Measurements from ENCODE around the gene CD200. TPM values are rescaled to one million over a fixed set of nuclear protein-coding genes. Genes with fewer than 3 reads are reported as not detected.
A peak's percentile ranks its signal among the peaks of the same experiment; 100 is the strongest.

CD200 gene
- total and polyA plus RNA-seq, 2 of the 4 experiments (the other 2 are of a cell fraction), result 1.1 to 1.7 TPM

DNA sequence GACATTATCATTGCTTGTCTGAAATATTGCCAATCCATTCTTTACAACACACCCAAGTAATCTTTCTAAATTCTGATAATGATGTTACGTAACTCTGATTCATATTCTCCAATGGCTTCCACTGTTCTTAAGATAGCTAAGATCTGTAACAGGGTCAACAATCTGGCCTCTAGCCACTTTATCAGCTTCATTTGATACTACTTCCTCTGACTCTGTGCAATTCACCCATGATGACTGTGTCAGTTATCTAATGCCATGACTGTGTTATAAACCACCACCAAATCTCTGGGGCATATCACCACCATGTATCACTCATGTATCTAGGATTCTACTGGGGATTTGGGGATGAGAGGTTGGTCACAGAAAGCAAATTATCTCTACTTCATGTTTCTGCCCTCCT lies 44.0 kb downstream of the CD200 start:
- Histone ChIP-seq H3K27ac (ENCODE audit: insufficient read depth, low read length) (no peak overlapping the region), H3K27me3 (ENCODE audit: control insufficient read depth, insufficient read depth, low read length) (no peaks in the 10 kb centered on the region), H3K9ac (ENCODE audit: low read depth, low read length) (no peak overlapping the region), H3K4me1 (ENCODE audit: control insufficient read depth, insufficient read depth, low read length) (peaks cover 14% of the 10 kb centered on the region), H3K23ac (ENCODE audit: low read depth, low read length) (no peak overlapping the region), H4K91ac (ENCODE audit: insufficient read depth, low read depth, low read length) (no peak overlapping the region), H3K4me2 (ENCODE audit: low read depth, low read length) (no peak overlapping the region), H4K5ac (ENCODE audit: low read depth, low read length) (peak overlapping the region; percentile 49; the same call in 1 of the 2 replicates), H4K8ac (ENCODE audit: low read depth in 2 of 2, low read length in 2 of 2) (no peak overlapping the region), H2AFZ (replicated peaks; ENCODE audit: low read length, poor library complexity) (no peak overlapping the region), H3K9me1 (ENCODE audit: insufficient read depth, low read length) (no peaks in the 10 kb centered on the region), H3K18ac (ENCODE audit: low read depth, low read length) (peak overlapping the region; percentile 81; the same call in 1 of the 2 replicates), H3K4me3 (ENCODE audit: insufficient read depth, low read depth, low read length) (no peak overlapping the region), H2AK5ac (ENCODE audit: low read depth, low read length) (no peak overlapping the region), H4K20me1 (ENCODE audit: insufficient read depth, low read length) (no peaks in the 10 kb centered on the region), H3K79me1 (ENCODE audit: low read depth in 1 of 2, low read length in 2 of 2) (no peaks in the 10 kb centered on the region), H2BK15ac (ENCODE audit: low read depth, low read length) (0 out of 3 replicates have a peak overlapping the region, but pooled peaks have one; percentile 50), H3K14ac (replicated peaks; ENCODE audit: low read depth, low read length) (no peak overlapping the region), H2BK20ac (ENCODE audit: low read depth, low read length) (no peak overlapping the region; the same call in 1 of the 2 replicates), H3K9me3 (ENCODE audit: control insufficient read depth, insufficient read depth, low read length) (no peaks in the 10 kb centered on the region), H2AK9ac (replicated peaks; ENCODE audit: low read depth, low read length, poor library complexity) (no peak overlapping the region), H2BK120ac (ENCODE audit: low read depth, low read length) (no peak overlapping the region), H2BK5ac (ENCODE audit: low read depth, low read length, poor library complexity, severe bottlenecking) (peak overlapping the region; percentile 58), H3K56ac (ENCODE audit: extremely low read depth, insufficient read depth, low read length) (no peak overlapping the region), H3K4ac (ENCODE audit: low read depth, low read length) (no peak overlapping the region), H3K36me3 (ENCODE audit: control insufficient read depth, insufficient read depth, low read length) (no peaks in the 10 kb centered on the region)
- BruUV-seq (replicated peaks), result no TSS peak
- ChIA-PET CTCF (no interaction called here), POLR2A (ENCODE audit: unreplicated experiment) (no interaction called here)
- TF ChIP-seq NFE2L2 (IDR thresholded peaks at IDR 0.05; ENCODE audit: low read depth, low read length), result peak; percentile 39; the same call in 1 of the 2 replicates
- 0 out of 2 replicates have a peak, but pooled peaks have one; percentile 22 for TF ChIP-seq BHLHE40 (IDR thresholded peaks at IDR 0.05; ENCODE audit: low read depth, low read length)
- TF ChIP-seq FOS (IDR thresholded peaks at IDR 0.05; ENCODE audit: low read depth, low read length), result 0 out of 2 replicates have a peak, but pooled peaks have one; percentile 11
- TF ChIP-seq CHD1 (IDR thresholded peaks at IDR 0.05; ENCODE audit: low read depth, low read length), result no peak
- TF ChIP-seq CEBPB (IDR thresholded peaks at IDR 0.05; ENCODE audit: low read depth, low read length), result peak; percentile 87
- TF ChIP-seq, protein P1, sequence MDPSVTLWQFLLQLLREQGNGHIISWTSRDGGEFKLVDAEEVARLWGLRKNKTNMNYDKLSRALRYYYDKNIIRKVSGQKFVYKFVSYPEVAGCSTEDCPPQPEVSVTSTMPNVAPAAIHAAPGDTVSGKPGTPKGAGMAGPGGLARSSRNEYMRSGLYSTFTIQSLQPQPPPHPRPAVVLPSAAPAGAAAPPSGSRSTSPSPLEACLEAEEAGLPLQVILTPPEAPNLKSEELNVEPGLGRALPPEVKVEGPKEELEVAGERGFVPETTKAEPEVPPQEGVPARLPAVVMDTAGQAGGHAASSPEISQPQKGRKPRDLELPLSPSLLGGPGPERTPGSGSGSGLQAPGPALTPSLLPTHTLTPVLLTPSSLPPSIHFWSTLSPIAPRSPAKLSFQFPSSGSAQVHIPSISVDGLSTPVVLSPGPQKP (IDR thresholded peaks at IDR 0.05; ENCODE audit: borderline replicate concordance, low read depth, low read length), result no peak
- in situ Hi-C loops (cut with MboI; ENCODE audit: low sequenced_read_pairs) (no loop called here), dilution Hi-C loops (cut with HindIII; ENCODE audit: low sequenced_read_pairs, unreplicated experiment) (no loop called here), intact Hi-C loops (cut with micrococcal nuclease) (no loop called here)
- peak; percentile 36; the same call in 1 of the 2 replicates for ATAC-seq (ENCODE audit: low read depth)
- WGBS, 2 experiments (ENCODE audit: extremely low coverage in 2 of 2, insufficient read length in 1 of 2), result no CpG with 5 or more reads among the region's 1 CpG
- peak; percentile 87 for DNase-seq

Data from IMR-90 (cell line).